HG03039 (cell line): ENCODE measurements around the gene PPP1CB.
A peak's percentile ranks its signal among the peaks of the same experiment; 100 is the strongest.
"Not testable (repeated sequence)": the region's sequence is repeated elsewhere in the genome, so short reads cannot be mapped to it uniquely, and the experiment has no call there.

ENCODE experiments used
- ATAC-seq: cut with Tn5 transposase; IDR thresholded peaks from one replicate; pipeline ENCODE4 v1.9.1; 2021; ENCODE audit warnings: mild to moderate bottlenecking, moderate library complexity; ENCODE audit not compliant: unreplicated experiment

PPP1CB gene

GRCh38 chr2:28742619-28743018 is 9.0 kb upstream of the PPP1CB start:
- ATAC-seq, result not testable (repeated sequence)

- ATAC-seq, result no peak
These were observed 6.4 kb upstream of the PPP1CB start for GRCh38 chr2:28745225-28745624.

DNA sequence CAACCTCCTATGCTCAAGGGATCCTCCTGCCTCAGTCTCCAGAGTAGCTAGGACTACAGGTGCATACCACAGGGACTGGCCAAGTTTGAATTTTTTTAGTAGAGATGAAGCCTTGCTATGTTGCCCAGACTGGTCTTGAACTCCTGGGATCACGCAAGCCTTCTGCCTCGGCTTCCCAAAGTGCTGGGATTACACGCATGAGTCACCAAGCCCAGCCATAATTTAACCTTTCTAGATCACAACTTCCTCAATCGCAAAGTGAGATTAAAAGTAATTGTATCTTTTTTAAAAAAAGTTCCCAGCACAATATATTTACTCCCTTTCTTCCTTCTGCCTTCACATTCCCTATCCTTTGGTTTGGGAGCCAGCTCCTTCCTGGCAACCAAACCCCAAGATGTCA is 5.8 kb upstream of the PPP1CB start:
- ATAC-seq, result no peak

DNA sequence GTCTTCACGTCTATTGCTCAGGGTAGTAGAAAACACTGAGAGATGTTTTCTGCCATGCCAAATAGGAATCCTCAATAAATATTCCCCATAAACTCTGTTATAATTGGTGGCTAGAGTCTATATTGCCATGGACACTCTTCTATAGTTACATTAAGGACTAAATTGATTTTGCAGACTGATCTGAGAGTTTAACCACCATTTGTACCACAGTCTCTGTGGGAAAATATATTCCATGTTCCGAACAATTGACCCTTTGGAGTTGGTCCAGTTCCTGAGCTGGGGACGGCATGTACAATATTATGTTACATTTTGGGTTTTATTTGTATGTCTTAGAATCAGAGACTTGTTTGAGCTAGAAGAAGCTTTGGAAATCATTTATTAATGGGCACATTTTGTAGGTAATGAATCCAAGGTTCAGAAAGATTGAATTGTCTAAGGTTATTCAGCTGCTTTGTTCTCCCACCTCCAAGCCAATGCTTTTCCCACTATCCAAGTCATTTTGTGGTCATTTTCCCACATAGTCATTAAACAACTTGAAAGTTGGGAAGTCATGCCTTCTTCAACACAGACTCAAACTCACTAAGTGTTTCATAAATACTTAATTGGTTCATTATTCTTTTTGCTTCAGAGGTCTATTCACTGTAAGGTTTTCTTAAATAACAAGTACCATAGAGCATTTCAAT is 5.1 kb upstream of the PPP1CB start:
- no peak for ATAC-seq

- ATAC-seq, result no peak
These were observed 3.9 kb upstream of the PPP1CB start for GRCh38 chr2:28747714-28748113.

- no peak for ATAC-seq
These were observed 3.5 kb upstream of the PPP1CB start for GRCh38 chr2:28748176-28748575.

DNA sequence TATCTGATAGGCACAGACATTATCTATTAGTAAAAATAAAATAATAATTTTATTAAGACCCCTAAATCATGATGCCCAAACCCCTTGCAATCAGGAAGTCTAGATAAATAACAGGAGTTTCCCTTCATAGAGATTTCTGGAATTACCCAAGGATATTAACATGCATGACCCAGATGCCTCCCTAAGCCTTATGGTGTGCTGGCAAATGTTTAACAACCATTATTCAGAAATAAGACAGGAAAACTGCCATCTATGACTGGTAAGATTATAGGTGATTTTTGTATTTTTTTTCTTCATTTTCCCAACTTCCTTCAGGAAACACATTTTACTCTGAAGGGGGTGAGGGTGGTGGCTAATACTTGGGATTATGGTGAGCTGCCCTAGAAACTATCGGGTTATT is 2.7 kb upstream of the PPP1CB start:
- ATAC-seq, result no peak

DNA sequence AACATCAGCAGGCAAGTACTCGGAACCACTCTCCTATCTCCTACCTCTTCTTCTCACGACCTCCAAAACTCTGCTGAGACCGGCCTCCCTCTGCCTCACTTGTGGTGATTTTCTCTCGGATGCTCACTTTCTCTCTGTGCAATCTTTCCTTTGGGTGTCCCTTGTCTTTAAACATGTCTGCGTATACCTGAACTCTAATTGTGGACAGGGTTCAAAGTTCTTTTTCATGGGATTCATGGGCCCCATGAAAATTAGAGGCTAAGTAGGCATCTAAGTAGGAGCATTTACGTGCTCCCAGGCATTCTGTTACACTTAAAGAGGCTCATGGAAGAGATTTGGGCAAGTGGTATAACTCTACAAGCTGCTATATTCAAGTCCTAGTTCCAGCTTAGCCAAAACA is 2.1 kb upstream of the PPP1CB start:
- no peak for ATAC-seq

GRCh38 chr2:28750316-28751251 is 1.0 kb upstream of the PPP1CB start:
- no peak for ATAC-seq

DNA sequence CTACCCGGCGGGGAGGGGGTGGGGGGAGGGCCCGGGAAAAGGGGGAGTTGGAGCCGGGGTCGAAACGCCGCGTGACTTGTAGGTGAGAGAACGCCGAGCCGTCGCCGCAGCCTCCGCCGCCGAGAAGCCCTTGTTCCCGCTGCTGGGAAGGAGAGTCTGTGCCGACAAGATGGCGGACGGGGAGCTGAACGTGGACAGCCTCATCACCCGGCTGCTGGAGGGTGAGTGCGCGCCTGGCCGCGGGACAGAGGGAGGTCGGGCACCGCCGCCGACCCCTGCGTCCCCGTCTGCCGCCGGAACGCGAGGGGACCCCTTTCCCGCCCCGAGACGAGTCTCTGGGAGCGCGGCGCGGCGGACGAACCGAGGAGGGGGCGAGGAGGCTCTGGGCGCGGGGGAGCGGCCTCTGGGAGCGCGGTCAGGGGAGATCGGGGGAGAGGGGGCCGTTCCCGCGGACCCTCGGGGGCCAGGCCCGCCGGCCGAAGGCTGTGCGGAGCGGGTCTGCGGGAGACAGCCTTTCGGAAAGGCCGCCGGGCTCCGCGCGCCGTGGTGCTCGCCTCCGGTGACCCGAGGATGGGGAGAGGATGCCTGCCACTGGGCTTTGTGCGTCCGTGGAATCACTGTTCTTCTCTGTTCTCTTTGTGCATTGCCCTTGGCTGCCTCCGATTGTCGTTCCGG is 463 bp downstream of the PPP1CB start:
- ATAC-seq, result peak; percentile 20

- ATAC-seq, result no peak
These were observed 1.2 kb downstream of the PPP1CB start for GRCh38 chr2:28752631-28753376.

DNA sequence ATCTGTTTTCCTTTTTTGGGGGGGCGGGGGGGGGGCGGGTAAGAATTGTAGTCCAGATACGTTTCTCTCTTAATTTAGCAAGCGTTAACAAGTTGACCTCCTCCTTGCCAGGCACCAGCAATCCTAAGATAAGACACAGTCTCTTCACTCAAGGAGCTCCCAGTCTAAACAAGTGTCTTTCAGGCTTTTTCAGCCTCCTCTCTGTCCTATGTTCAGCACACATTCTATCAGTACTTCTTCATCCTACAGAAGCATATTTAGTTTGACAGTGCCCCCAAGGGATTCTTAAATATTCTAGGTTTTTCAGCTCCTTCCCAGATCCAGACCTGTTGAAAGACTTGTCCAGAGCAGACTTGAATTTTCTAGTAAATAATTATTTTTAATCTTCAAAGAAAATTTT is 2.7 kb downstream of the PPP1CB start:
- ATAC-seq, result no peak

GRCh38 chr2:28755421-28755820 is 3.8 kb downstream of the PPP1CB start:
- no peak for ATAC-seq

DNA sequence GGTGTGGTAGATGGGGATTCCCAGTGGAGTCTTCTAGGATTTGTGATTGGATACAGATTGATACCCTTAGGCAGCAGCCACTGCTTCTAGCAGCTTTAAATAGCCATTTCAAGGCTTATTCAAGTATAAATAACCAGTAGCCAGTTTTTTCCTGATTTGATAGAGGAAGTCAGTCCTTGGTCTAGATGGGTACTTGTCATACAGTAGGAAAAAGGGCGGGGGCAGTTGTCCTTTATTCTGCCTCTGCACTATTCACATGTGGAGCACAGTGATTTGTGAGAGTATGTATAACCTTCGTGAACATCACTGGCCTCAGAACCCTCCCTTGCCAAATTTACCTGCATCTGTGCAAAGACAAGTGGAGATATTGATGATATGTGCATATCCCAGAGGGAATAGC is 6.8 kb downstream of the PPP1CB start:
- ATAC-seq, result no peak

- ATAC-seq, result no peak
These were observed 9.8 kb downstream of the PPP1CB start for GRCh38 chr2:28761420-28761819.

GRCh38 chr2:28764909-28765711 is 13.5 kb downstream of the PPP1CB start:
- ATAC-seq, result no peak

- ATAC-seq, result no peak
These were observed 14.4 kb downstream of the PPP1CB start for GRCh38 chr2:28766070-28766469.

- no peak for ATAC-seq
These were observed 15.7 kb downstream of the PPP1CB start for GRCh38 chr2:28767337-28767736.

DNA sequence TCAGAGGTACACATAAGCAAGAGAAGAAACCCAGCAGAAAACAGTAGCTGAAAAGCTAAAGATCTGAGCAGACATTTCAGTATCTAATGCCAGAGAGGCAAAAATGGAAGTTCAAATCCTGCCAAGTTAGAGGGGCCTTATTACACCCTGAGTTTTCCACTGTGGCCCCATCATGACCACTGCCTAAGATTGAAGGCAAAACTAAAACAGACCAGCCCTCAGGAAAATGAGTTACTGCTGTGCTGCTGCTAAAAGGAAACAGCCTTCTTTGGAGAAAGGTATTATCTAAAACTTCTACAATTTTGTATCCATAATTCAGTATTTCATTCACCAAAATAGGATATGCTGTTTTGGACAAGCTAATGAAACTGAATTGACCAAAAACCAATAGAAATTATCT is 16.8 kb downstream of the PPP1CB start:
- no peak for ATAC-seq

GRCh38 chr2:28768952-28769351 is 17.3 kb downstream of the PPP1CB start:
- ATAC-seq, result no peak
